ENCODE results near the gene PLEKHA1.
A peak's percentile ranks its signal among the peaks of the same experiment; 100 is the strongest.

PLEKHA1 gene

DNA sequence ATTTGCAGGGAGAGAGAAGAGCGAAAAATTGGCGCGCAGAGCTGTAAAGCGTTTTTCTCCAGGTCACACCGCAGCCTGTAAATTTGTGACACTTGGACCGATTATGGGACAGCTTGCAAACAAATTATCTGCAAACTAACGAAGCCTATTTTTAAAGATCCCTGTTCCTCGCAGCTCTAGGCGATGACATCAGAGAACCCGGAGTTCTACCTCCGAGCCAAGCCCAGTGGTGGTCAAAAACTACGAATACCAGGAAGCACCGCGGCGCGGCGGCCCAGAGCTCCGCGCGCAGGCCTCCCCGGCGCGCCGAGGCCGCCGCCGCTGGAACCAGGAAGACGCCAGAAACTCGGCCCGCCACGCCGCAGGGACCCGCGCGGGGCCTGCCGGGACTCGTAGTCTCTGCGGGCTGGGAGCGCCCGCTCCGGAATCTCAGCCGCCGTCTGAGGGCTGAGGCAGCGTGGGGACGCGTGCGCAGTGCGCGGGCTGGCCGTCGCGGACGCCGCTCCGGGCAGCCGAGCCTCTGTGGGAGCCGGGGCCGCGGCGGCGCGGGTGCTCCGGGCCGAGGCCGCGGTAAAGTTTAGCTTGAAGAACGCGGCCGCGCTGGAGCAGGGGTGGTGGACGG lies at the start of gene PLEKHA1:
PLEKHA1 (plus strand) TSS at position 472 of the 622 bp plus-strand sequence. CDS start 18,493 bp downstream, outside the sequence.
- DNase-seq: peak; percentile 94

DNA sequence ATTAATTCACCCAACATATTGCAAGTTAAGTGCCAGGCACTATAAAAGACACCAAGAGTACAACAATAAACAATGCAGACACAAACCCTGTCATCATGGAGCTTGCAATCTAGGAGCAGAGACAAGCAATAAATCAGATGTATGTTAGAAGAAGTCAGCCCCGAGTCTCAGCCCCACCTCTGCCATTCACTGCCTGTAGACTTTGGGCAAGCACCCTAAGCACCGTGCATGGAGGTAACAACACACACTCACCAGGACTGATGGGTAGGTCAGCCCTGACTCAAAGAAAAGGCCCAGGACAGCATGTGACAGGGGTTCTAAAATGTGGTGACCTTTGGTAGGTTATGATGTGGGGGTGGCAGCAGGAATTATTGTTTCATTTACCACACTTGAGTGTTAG lies 49.3 kb upstream of the PLEKHA1 start:
- DNase-seq: no peak

DNA sequence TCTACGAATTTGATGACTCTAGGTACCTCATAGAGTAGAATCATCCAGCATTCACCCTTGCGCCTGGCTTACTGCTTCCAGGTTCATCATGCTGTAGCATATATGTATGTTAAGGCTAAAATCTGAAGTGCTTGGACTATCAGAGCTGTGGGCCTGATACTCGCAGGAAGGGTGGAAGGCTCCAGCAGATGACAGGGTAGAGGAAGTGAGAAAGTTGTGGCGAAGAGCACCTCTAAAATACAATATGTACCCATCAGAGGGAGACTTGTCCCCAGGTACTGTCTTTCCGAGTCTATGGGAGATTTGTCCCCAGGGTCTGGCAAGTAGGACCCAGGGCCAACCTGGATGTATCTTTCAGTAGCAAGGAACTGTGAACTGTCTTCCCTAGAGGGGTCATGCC lies 48.1 kb upstream of the PLEKHA1 start:
- no peak for DNase-seq

DNA sequence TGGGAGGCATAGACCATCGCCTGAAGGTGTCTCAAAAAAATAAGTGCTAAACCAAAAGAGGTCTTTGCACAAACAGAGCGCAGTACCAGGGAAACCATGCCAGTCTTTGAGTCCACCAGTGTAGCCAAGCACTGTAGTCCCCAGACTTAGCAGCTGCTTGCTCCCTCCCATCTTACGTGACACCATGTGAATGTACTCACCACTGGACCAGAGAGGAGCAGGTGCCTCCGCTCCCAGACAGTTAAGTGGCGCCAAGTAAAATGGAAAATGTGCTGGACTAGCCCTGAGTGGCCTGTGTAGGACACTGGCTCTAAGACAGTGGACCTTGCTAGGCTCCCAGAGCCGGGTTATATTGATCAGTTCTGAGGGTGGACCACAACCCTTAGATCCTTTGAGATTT lies 47.7 kb upstream of the PLEKHA1 start:
- no peak for DNase-seq

DNA sequence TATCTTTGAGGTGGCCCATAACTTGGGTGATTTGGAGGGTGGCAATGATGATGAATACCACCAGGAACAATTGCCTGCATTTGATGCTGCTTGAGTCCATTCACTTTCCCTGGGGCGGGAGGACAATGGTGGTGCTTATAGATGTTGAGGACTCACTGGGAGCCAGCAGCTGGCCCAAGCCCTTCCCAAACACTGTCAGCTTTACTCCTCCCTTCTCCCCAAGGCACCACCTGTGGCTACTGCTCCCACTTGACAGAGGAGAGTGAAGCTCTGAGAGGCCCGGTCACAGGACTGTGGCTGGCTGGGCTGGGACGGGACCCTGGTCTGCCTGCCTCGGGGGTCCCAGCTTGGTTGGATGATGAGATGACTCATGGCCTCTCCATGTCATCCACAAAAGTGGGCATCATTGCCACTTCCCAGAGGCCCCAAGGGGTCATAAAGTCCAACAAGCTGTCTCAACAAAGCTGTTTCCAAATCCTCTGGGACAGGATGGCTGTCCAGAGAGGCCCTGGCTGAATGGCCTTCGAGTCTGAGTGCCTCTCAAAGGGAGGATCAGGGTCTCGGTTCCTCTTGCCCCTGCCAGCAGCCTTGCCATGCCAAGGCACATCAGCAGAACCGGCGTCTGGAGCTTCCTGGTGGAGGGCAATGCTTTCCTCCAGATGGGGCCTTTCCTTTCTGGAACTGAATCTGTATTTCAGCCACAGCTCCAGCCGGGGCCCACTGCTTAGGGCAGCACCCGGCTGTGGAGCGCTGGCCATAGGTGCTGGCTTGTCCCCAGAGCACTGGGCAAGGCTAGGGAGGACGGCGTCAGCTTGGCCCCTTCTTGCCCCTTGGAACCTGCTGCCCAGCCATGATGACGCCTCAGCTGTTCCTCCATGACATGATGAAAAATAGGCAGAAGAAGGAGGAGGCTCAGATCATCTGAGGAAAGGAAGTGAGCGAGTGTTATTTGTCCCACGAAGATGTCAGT lies 47.0 kb upstream of the PLEKHA1 start:
- no peak for DNase-seq

DNA sequence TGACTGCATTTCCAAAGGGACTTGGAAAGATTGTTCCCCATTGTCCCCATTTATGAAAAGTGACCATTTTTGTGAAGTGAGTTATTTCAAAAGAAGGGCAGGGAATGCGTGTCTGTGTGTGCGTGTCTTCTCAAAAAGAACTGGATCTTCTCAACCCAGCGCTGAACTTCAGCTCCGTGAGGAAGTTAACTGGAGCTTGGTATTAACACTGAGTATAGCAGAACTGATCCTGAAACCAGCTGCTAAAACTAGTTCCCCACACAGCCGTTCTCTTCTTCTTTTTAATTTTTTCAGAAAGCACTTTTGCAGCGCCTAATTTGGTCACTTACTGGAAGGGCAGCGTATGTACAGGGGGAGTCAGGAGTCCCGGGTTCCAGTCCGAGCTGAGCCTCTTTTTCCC lies 45.8 kb upstream of the PLEKHA1 start:
- DNase-seq: no peak

DNA sequence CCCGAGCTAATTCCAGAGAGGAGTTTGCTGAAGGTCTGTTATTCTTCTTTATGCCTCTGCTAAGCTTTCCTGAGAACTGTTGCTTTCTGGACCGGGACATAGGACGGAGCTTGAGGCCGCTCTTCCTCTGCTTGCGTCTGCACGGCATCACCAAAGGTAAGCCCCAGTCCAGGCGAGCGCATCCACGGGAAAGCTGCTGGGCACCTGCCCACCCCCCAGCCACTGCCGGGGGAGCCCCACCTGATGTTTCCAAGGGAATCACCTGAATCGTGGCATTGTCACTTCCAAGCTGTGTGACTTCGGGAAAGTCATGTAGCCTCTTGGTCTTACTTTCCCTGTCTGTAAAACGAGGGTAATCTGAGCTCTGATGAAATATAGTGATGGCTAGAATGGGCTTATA lies 45.1 kb upstream of the PLEKHA1 start:
- DNase-seq: no peak

DNA sequence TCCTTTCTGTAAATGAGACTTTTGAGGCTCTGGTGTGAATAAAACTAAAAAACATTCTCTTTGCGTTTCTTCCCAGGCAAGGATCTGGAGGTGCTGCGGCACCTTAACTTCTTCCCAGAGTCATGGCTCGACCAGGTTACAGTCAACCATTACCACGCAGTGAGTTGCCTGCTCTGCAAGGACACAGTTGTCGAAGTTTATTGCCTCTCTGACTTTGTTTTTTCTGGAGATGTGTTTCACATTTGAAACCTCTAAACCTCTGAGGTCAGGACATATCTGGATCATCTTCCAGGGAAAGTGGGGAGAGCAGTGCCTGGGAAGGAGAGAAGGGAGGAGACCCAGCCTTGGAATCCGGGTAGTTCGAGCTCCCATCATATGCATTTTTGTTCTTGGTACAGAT lies 43.4 kb upstream of the PLEKHA1 start:
- no peak for DNase-seq

DNA sequence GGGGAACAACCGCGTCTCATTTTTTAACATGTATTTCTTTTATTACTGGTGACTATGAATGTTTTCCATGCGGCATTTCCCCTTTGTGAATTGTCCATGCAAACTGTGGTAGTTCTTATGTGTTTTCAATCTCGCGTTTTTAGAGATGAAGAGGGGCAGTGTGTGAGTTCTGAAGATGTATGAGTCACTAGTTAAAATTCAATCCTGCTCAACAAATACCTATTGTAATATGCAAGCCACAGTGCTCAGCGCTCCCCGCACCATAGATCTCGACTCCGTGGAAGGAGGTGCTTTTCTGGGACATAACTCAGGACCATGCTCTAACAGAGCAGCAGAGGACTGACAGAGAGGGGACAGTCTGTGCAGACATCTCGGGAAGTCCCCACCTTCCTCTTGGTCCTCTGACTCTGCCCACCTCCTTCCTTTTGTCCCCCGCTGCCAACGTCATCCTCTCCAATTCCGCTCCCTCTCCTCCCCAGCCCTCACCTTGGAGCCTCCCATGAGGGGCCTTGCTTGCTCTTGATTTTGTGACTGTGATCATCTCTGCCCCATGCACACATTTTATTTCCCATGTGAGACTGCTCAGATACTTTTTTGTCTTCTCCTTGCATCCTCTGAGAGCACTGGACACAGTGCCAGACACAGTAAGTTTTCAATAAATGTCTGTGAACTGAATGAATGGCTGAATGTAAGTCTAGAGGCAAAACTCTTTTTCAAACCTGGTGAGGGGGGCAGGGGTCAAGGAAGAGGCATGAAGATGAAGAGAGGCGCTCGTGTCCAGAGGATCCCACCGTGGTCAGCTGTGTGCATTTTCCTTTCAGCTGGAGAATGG lies 42.7 kb upstream of the PLEKHA1 start:
- DNase-seq: no peak

DNA sequence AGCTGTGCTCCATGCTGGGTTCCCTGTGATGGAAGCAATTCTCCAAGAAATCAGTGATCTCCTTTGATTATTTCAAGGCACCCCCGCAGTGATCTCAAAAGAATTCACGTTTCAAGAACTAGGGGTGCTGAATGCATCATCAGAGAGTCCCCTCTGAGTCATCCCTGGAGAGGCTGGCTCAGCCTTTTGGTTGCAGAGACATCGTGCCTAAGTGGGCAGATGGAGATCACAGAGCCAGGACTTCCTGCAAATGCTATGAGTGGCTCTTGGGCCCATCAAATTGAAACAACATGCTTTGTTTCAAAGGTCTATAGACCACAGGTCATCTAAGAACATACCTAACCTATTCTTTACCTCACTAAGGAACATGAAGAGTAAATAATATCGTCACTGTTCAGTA lies 41.5 kb upstream of the PLEKHA1 start:
- no peak for DNase-seq

DNA sequence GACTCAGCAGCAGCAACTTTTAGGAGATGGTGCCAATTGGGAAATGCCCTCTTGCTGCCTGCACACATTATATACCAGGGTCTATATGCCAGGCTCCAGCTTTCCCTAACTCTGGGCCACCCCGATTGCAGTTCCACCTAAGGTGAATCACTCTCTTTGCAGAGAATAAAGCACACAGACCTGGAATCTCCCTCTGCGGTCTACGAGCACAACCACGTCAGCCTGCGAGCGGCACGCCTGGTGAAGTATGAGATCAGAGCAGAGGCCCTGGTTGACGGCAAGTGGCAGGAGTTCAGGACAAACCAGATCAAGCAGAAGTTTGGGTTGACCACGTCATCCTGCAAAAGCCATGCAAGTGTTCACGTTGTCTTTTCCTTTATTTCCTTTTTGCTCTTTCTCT lies 38.2 kb upstream of the PLEKHA1 start:
- DNase-seq: no peak

DNA sequence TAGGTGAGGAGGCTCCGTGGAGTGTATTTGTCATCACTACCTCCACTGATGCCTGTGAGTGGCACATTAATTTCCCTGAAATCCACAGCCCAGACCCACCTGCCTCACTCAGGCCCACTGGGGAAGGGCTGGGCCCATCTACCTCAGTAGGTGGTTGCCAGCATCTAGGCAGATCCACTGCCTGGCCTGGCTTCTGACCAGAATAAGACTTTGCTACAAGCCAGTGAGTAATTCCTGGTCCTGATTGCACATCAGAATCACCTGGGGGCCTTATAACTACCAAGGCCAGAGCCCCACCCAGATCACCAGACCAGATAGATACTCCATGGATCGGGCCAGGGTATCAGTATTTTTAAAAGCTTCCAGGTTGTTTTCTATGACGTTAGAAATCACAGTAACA lies 37.5 kb upstream of the PLEKHA1 start:
- DNase-seq: no peak

DNA sequence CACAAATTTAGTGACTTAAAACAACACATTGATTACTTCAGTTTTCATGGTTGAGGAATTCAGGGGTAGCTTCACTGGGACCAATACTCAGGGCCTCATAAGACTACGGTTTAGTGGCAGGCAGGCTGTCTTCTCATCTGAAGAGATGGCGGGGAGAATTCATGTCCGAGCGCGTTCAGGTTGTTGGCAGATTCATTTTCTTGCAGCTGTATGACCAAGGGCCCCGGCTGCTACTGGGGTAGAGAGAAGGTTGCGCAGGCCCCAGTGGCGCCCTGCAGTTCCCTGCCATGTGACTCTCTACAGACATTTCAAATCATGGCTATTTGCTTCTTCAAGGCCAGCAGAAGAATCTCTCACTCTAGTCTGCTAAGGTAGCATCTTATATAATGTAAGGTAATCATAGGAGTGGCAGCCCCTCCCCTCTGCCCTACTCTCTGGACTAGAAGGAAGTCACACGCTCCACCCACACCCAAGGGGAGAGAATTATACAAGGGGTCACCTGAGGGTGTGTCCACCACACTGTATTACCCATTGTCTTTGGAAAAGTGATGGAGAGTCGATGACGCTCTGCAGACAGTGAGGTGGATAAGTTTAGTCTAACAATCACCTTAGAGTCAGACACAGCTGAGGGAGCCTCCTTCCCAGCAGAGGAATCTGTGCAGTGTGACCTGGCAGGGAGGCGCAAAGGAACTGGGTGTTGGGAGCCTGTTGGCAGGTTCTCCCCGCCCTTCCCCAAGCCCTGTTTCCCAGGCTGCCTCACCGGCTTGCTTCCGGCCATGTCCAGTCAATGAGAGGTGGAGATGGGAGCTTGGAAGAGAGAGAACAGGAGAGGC lies 35.7 kb upstream of the PLEKHA1 start:
- no peak for DNase-seq

DNA sequence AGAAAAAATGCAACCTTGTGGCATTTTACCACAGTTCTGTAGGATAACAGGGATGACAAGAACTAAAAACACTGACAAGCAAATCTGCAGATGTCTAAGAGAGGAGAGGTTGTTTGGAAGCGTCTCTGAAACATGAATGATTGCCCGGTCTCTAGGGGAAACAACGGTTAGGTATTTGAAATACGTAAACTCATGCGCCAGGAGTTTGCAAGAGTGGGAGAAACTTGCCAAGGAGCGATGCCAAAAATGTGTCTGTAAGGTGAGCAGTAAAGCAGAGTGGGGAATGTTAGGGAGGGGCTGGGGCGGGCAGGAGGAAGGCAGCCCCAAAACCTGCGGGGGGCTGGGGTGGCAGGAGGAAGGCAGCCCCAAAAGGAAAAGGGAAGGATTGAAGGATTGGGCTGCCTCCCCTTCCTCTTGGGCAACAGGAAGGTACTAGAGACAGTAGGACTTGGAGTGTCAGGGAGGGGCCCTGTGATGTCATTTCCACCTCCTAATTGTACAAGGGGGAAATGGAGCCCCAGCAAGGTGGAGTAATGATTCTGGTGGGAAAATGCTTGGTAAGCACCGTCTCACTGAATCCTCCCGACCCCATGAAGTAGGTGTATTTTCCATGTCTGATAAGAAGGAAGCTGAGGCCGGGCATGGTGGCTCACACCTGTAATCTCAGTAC lies 33.2 kb upstream of the PLEKHA1 start:
- no peak for DNase-seq

DNA sequence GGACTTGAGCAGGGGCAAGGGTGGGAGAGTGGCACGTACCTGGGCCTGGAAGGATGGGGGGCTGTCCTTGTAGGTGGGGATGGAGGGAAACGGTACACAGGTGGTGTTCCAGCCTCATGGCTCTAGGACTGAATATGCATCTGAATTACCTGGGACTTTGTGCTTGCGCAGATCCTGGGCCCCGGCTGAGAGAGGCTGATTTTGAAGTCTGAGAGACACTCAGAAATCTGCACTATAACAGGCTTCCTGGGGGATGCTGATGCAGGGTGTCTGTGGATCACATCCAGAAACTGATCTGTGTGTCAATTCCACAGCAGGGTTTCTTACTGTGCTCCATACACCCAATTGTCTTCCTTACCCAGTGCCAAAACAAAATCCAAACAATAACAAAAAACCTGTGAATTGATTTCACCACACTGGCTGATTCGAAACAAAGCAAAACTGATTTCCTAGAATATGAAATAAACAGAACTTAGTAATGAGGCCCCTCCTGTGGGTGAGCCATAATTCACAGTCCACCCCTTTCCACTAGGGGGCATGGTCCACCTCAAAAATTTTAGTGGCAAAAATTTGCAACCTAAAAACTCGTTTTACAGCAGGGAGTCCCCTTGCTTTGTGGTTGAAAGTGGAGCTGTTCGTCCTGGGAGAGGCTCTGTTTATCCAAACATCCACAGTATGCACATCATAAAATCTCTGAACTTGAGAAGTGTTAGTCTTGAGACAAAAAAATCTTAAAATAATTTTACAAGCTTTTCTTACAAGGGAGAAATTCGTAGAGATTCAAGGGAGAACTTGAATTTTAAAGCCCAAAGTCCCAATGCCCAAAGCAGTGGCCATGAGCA lies 32.0 kb upstream of the PLEKHA1 start:
- DNase-seq: peak; percentile 47

DNA sequence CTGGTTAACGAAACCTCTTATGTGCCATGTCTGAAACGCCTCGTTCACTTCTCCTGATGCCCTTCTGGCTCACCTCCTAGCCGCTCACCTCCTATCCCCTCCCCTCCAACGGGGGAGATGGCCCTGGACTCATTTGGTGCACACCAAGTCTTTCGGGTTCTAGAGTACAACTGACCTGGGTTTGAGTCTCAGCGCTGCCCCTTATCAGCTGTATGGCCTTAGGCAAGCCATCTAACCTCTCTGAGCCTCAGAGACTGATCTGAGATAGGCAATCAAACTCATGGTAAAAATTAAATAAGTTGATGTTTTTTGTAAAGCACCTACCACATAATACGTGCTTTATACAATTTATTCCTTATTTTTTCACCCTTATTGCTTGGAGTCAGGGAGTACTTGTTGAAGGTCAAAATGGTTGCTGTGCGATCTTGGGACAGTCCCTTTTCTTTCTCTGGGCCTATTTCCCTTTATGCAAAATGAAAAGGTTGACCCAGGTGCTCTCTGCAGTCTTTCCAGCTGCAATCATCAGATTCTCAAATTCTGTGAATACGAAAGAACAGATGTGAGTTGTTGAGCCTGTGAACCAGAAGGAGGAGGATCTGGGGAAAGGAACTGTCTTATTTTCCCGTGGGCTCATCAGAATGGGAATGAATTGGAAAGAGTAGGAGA lies 31.2 kb upstream of the PLEKHA1 start:
- DNase-seq: no peak

DNA sequence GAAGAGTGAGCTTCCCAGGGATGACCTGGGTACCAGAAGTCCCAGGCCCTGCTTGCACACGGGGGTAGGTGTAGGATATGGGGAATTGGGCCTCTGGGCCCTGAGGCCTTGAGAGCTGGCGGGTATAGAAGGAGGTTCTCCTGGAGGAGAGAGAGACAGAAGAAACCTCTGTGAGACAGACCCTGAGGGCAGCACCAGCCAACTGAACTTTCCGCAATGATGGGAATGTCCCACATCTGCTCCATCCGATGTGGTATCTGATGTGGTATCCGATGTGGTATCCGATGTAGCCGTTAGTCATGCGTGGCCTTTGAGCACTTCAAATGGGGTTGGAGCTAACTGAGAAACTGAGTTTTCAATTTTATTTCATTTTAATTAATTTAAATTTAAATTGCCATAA lies 30.6 kb upstream of the PLEKHA1 start:
- DNase-seq: no peak

DNA sequence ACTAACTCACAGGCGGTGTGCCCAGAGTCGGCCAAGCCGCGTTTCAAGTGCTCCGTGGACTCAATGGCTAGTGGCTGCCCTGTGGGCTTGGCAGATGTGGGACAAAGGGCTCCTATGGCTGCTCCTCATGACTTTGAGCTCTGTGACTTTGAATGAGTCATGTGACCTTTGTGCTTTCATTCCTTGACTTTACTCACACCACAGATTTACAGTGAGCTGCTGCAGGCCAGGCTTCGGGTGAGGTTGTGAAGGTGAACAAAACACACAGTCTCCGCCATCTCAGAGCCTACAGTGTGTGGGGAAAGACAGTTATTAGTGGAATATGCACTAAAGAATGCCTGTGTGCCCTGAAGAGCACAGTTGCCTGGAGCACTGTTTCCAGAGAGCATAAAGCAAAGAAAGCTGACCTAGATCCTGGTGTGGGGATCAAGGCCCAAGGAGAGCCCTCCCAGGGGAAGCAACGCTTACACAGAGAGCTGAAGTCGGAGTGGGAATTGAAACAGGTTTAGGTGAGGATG lies 29.7 kb upstream of the PLEKHA1 start:
- DNase-seq: no peak

DNA sequence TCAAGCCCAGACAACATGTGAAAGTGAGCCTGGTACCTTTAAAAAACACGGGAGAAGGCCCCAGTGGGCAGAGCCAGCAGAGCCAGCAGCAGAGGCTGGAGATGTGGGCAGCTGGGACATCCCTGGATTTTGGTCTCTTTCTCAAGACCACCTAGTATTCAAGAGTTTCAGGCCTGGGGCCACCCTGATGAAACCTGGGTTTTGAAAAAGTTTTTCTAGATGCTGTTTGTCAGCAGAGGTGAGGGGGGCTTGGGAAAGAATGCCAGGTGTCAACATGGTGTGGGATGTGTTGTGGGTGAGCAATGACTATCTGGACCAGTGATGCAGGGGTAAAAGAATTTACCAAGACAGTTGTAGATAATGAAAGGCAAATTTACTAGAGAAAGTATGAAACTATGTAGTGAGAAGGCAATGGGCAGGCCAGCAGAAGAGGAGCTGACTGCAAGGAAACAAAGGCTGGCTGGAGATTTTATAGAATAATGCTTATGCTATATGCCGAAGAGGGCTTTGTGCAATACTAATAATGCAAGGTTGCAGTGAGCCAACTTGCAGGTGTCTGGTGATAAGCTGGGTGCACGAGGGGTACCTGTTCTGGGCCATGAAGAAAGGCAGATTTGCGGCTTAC lies 28.1 kb upstream of the PLEKHA1 start:
- DNase-seq: no peak
